NCI-H2081 (cell line): ENCODE data around the gene TFB2M.
A peak's percentile ranks its signal among the peaks of the same experiment; 100 is the strongest.

ENCODE experiments used
- DNase-seq, 2 experiments: peaks; one replicate each; lab custom pipeline; 2025; lab: John Stamatoyannopoulos, UW

Gene TFB2M

DNA sequence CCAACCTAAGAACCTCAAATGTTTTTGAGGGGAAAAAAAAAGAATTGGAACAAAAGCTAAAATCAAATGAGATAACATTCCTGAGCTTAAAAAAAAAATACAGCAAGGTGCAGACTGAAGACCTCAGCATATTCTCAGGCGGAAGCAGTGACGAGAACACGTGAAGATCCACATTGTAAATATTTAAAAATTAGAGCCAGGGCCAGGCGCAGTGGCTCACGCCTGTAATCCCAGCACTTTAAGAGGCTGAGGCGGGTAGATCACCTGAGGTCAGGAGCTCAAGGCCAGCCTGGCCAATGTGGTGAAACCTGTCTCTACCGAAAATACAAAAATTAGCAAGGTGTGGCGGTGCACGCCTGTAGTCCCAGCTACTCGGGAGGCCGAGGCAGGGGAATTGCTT is 15.7 kb downstream of the TFB2M start:
- no peak for DNase-seq

GRCh38 chr1:246549665-246550064 is 16.4 kb downstream of the TFB2M start:
- DNase-seq: no peak

GRCh38 chr1:246544001-246544400 is 22.1 kb downstream of the TFB2M start:
- DNase-seq: no peak

- no peak for DNase-seq
Measured at GRCh38 chr1:246540738-246541491, 25.1 kb downstream of the TFB2M start.

GRCh38 chr1:246537887-246538286 is 28.2 kb downstream of the TFB2M start:
- peak; percentile 11 to 30 for DNase-seq

DNA sequence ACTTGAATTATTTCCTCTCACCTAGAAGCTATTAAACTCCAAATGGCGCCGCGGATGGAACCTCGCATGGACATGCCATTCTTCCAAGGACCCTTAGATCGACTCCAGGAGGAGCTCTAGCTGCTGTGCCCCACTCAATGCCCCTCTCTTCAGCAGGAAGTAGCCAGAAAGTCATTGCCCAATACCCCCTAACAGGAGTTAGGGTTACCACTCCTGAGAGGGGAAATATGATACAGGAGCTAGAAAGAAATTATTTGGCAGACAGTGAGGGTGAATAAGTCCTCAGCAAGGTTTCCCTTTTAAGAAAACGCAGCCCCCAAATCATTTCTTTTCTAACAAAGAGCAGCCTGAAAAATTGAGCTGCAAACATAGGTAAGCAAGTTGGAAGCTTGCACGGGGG is 28.6 kb downstream of the TFB2M start:
- no peak for DNase-seq

- DNase-seq: no peak
Measured at GRCh38 chr1:246534114-246534513, 31.9 kb downstream of the TFB2M start.

GRCh38 chr1:246533371-246533905 is 32.6 kb downstream of the TFB2M start:
- no peak for DNase-seq

DNA sequence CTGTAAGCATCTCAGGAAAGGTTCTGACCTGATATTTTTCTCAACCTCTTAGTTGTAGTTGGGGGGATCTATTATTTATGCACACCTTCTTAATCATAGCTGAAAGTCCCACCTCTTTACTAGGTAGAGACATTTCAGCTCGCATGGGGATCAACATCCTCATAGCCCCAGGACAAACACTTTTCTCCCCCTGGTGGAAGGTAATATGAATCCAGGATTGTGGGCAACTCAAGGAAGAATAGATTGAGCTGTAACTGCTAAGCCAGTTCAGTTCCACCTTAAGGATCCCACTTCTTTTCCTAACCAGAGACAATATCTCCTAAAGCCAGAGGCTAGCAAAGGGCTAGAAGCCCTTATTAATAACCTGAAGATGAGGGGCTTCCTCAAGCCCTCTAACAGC is 33.5 kb downstream of the TFB2M start:
- no peak for DNase-seq

GRCh38 chr1:246530482-246530881 is 35.6 kb downstream of the TFB2M start:
- DNase-seq: no peak

DNA sequence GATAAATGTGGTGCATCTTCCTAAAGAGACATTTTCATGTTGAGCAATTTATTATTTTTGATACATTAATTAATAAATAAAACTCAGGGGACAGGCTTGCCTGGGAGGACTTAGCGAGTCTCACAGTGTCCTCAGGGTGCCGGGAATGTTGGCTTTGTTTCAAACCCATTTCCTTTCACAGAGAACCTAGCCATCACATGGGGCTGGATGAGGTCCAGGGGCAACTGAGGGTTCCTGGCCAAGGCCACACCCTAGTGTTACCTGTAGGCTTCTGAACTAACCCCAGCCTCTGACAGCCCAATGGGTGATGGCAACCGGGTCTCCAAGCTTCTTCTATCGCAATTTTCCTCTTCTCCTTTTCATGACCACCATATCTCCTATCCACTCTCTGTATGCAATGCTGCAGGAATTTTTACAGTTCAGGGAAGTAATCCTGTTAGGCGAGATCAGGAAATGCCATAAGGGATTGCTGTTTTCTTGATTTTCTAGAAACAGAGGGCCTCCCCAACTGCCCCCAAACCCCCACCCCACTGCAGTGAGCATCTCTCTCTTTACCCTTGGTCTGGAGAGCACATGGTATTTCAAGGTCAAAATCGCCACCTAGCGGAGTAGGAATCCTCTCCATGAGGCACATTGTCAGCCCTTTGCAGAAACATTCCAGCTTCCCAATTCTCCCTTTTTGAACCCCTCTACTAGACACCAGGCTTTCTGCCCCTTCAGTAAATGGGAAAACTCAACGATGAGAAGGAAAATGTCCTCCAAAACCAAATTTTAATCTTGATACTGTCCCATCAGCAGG is 36.9 kb downstream of the TFB2M start:
- DNase-seq: no peak

GRCh38 chr1:246527402-246528088 is 38.5 kb downstream of the TFB2M start:
- DNase-seq: no peak

- DNase-seq: no peak
Measured at GRCh38 chr1:246526915-246527314, 39.1 kb downstream of the TFB2M start.

- DNase-seq: no peak
Measured at GRCh38 chr1:246526380-246526779, 39.7 kb downstream of the TFB2M start.

DNA sequence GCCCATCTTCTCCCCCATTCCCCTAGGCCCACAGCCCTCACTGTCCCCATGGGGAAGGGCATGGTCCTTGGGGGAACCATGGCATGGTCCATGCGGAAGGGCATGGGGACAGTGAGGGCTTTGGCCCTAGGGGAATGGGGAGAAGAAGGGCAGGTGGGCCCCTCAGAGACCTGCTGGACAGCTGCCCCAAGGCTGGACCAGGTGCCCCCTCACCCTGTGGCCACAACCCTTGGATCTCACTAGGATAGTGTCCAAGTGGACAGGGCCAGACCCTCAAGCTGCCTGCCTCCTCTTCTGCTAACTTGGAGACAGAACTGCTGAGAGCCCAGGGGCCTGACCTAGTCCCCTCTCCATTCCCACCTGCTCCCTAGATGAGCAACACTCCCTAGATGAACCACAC is 46.5 kb downstream of the TFB2M start:
- no peak for DNase-seq

DNA sequence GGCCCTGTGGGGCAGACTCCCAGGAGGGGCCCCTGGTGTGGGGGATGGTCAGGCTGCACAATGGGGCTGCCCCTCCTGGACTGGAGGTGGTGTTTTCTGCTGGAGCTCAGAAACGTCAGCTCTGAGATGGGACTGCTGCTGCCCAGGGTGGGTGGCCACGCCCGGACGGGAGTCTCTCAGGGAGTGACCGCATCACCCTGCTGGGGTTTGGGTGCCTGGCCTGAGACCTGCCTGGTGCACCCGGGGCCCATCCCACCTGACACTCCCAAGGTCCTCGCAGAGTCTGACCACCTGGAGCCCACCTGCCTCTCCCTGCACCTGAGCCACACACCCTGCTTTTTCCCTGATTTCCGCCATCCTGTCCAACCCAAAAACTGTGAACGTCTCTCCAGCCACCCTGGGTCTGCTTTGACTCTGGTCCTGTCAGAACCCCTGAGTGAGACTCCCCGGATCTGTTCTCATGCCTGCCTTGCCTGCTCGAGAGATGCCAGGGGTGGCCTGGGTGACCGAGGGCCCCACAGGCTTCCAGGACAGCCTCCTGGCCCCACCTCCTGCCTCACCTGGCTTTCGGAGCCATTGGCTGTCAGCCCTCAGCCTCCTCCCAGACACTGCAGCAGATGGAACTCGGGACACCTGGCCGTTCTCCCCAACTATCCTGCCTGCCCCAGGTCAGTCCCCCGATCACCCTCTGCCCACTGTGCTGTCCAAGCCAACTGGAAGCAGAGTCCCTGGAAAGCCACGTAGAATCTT is 47.4 kb downstream of the TFB2M start:
- no peak for DNase-seq

DNA sequence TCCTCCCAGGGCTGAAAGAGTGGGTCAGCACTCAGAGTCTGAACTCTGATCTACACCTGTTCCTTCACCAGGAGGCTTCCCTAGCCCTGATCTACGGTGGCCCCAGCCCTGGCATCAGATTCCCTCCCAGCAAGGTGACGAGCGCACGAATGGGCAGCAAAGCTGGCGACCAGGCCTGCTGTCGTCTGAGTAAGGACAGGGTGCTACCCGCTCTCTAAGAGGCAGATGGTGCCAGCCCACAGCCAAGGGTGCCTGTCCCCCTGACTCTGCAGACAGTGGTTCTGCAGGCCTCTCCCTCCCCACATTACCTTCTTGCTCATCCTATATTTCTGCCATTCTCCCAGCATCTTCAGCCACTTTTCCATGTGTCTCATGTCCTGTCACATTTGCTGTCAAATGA is 48.7 kb downstream of the TFB2M start:
- no peak for DNase-seq

DNA sequence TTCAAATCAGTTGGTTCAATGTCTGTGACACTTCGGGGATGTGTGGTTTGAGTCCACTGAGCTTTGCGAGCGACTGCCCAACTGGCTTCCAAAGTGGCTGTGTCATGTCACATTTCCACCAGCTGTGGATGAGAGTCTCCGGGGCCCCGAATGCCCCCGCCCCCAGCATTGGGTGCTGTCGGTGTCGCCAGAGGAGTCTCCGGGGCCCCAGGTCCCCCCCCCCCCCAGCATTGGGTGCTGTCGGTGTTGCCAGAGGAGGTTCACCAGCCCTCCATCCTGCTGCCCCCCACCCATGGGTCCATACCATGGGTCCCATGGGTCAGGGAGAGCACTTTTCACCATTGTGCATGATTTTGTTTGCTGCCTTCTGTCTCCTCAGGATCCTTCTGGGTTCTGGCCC is 49.9 kb downstream of the TFB2M start:
- no peak for DNase-seq

DNA sequence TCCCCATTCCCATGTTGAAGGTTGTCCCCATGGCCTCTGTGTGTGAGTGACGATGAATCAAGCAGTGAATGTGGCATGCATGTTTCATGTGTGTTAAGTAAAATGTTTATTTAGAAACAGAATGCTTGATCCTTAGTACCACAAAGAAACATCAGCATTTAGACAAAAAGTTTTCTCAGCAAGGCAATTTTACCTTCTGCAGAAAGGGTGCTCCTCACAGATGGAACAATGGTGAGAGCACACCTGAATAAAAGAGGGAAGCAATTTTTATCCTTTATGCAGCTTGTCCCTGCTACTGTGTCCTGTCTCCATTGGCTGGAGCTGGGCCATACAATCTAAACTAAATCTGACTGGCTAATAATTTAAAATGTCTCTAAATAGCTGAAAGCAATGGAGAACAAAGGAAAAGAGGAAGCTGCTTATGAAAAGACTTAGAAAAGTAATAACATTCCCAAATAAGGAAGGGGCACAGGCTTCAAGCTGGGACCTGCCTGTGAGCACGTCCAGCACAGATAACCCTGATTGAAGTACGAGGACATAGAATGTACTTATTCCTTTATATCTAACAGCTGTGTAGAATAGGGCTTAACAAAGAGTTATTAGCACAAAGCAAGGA is 50.6 kb downstream of the TFB2M start:
- DNase-seq: no peak

DNA sequence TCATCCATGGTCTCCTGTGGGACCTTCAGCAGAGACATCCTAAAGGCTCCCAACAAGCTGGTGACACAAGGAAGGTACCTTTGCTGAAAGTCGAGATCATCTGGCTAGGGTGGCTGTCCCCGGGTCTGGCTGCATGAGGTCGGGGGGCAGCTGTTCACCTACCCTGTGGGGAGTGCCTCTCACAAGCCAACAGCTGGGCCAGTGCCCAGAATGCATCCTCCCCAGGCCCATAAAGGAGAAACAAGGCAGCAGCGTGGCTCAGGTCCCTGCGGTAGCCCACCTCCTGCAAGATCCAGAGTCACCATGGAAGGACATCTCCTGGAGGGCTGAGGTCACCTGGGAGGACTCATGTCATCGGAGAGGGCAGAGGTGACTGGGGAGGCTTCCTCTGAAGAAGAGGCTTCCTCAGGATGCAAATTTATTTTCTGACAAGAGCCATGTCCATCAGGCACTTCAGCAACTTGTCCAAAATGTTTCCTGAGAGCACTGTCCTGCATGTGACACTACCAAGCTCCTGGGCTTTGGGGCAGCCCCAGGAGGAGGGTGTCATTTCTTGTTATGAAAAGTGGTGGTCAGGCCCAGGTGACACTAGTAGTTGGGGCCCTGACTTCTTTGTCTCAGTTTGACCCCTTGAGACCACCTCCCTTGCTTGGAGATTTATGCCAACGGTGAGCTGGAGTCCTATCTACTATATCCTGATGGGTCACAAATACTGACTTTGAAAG is 52.3 kb downstream of the TFB2M start:
- no peak for DNase-seq

GRCh38 chr1:246513041-246513440 is 53.0 kb downstream of the TFB2M start:
- no peak for DNase-seq
